ENCODE results near the gene ITGB5. TPM values are rescaled to one million over a fixed set of nuclear protein-coding genes. Genes with fewer than 3 reads are reported as not detected.

Gene ITGB5
- total RNA-seq, 6 experiments from 2014 or later, result 61.3 to 125 (median 98.4) TPM

DNA sequence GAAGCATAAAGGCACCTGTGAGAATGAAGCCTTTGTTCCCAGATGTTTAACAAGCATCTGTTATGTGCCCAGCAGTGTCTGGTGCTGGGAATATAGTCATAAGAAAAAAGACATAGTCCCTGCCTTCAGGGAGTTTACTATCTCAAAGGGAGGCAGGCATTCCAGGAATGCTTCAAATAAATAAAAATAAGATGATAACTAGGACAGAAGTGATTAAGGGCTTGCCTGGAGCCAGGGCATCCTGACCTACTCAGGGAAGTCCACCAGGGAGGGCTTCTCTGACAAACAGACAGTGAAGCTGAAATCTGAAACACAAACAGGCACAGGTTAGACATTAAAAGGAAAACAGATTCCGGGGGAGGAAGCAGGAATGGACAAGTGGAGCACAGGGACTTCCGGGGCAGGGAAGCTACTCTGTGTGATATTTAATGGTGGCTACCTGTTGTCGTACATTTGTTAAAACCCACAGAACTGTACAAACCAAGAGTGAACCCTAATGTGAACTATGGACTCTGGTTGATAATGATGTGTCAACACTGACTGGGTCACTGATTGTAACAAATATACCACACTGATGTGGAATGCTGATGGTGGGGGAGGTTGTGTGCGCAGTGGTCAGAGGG, 53.3 kb downstream of the ITGB5 start:
- no peaks in the 10 kb centered on the region for H3K9me3 ChIP-seq
- peak overlapping the region; percentile 81 to 95 (median 82) for H3K27ac ChIP-seq
- intact Hi-C loops (cut with DNase I), result loop anchor here in 1 of 2 donors (10.0 kb wide), 1 partner anchor 51 kb away; the partner anchor contains the start of gene ITGB5
- peak overlapping the region in 1 of 3 donors; percentile 4 for H3K4me3 ChIP-seq
- DNase-seq (peak in 1 of 3 donors; percentile 62), ATAC-seq (peak; percentile 49 to 75 (median 60))
- H3K4me1 ChIP-seq, result peaks cover 0 to 49% (median 36%) of the 10 kb centered on the region in 4 donors
- 23% methylated on average over 4 of the region's 4 CpGs for WGBS (ENCODE audit: insufficient coverage, low coverage, low lambda C conversion rate, missing lambda C conversion rate)
- no peaks in the 10 kb centered on the region for H3K36me3 ChIP-seq
- no peaks in the 10 kb centered on the region for H3K27me3 ChIP-seq
- TF ChIP-seq POLR2A (IDR thresholded peaks at IDR 0.05), result peak; percentile 63
- TF ChIP-seq, protein P1, sequence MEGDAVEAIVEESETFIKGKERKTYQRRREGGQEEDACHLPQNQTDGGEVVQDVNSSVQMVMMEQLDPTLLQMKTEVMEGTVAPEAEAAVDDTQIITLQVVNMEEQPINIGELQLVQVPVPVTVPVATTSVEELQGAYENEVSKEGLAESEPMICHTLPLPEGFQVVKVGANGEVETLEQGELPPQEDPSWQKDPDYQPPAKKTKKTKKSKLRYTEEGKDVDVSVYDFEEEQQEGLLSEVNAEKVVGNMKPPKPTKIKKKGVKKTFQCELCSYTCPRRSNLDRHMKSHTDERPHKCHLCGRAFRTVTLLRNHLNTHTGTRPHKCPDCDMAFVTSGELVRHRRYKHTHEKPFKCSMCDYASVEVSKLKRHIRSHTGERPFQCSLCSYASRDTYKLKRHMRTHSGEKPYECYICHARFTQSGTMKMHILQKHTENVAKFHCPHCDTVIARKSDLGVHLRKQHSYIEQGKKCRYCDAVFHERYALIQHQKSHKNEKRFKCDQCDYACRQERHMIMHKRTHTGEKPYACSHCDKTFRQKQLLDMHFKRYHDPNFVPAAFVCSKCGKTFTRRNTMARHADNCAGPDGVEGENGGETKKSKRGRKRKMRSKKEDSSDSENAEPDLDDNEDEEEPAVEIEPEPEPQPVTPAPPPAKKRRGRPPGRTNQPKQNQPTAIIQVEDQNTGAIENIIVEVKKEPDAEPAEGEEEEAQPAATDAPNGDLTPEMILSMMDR (IDR thresholded peaks at IDR 0.05), result no peak

DNA sequence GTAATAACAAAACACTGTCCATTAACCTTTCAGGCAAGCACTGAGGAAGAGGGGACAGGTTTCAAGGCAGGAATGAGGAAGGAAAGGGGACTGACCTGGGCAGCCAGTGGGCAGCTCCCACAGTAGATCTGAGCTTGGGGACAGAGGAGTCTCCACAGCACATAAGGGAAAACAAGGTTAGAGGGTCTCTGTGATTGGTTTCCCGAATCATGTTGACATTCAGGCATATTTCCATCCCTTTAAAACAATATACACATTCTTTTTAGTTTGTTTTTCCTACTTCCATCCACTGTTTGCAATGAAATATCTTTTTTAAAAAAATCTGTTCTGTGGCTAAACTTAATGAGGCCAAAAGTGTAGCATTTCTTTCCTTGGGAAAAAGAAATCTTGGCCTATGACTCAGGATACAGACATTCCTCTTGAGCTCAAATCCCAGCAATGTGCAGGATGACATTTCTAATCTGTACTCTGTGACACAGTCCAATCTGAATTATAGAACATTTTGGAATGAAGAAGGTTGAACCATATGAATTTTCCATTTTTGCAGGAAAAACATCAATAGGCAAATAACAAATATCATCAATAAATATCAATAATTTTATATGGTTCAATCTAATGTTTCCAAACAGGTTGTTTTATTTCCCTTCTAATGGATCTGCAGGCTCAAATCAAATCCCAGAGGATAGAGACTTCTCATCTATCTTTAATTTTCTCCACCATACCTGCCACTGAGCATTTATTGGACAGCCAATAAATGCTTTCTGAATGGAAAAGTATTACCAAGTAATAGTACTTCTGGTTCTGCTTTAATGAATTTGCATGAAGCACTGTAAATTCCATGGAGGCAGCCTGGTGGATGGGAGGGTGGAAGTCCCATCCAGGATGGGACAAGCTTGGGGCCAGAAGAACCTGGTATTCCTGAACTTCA, 54.1 kb downstream of the ITGB5 start:
- intact Hi-C loops (cut with DNase I), result loop anchor here in 1 of 2 donors (10.0 kb wide), 1 partner anchor 52 kb away; the partner anchor contains the start of gene ITGB5
- peak overlapping the region; percentile 81 to 95 (median 82) for H3K27ac ChIP-seq
- H3K4me1 ChIP-seq, result peaks cover 0 to 42% (median 31%) of the 10 kb centered on the region in 4 donors
- H3K9me3 ChIP-seq, result no peaks in the 10 kb centered on the region
- DNase-seq (no peak), ATAC-seq (no peak)
- no peaks in the 10 kb centered on the region for H3K27me3 ChIP-seq
- no peaks in the 10 kb centered on the region for H3K36me3 ChIP-seq
- peak overlapping the region in 1 of 3 donors; percentile 4 for H3K4me3 ChIP-seq
- 92% methylated on average over 1 of the region's 1 CpG for WGBS (ENCODE audit: insufficient coverage, low coverage, low lambda C conversion rate, missing lambda C conversion rate)
- TF ChIP-seq POLR2A (IDR thresholded peaks at IDR 0.05), result no peak
- TF ChIP-seq, protein P1 (IDR thresholded peaks at IDR 0.05), result no peak

DNA sequence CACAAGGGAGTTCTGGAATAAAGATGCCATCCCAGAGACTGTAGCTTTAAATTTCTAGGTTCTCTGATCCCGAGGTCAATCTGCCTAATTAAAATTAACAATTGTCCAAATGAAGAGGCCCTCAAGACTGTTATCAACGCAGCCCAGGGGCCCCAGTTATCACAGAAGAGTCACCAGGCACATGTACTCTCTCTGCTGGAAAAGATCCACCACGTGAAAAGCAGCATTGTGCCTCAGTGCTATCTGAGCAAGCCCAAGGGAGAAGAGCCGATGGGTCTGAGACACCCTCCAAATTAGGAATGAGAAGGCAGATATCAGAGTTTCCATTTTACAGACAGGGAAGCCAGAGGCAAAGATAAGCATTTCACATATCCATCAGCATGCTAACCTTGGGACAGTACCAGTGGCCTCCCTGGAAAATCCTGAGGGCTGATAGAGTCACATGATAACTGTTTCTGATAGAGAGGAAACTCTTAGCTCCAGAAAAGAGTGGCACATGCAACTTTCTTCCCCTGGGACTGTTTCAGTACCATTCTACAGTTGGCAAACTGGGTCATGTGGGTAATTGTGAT, 55.5 kb downstream of the ITGB5 start:
- intact Hi-C loops (cut with DNase I), result loop anchor here in 1 of 2 donors (10.0 kb wide), 1 partner anchor 53 kb away; the partner anchor contains the start of gene ITGB5
- H3K27ac ChIP-seq, result no peak overlapping the region
- WGBS (ENCODE audit: insufficient coverage, low coverage, low lambda C conversion rate, missing lambda C conversion rate), result 74% methylated on average over 4 of the region's 4 CpGs
- no peaks in the 10 kb centered on the region for H3K27me3 ChIP-seq
- H3K36me3 ChIP-seq, result no peaks in the 10 kb centered on the region
- H3K4me1 ChIP-seq, result peaks cover 0 to 31% (median 22%) of the 10 kb centered on the region in 4 donors
- ATAC-seq (no peak), DNase-seq (no peak)
- TF ChIP-seq, protein P1 (IDR thresholded peaks at IDR 0.05), result no peak
- TF ChIP-seq POLR2A (IDR thresholded peaks at IDR 0.05), result no peak
- H3K4me3 ChIP-seq, result no peak overlapping the region
- no peaks in the 10 kb centered on the region for H3K9me3 ChIP-seq

DNA sequence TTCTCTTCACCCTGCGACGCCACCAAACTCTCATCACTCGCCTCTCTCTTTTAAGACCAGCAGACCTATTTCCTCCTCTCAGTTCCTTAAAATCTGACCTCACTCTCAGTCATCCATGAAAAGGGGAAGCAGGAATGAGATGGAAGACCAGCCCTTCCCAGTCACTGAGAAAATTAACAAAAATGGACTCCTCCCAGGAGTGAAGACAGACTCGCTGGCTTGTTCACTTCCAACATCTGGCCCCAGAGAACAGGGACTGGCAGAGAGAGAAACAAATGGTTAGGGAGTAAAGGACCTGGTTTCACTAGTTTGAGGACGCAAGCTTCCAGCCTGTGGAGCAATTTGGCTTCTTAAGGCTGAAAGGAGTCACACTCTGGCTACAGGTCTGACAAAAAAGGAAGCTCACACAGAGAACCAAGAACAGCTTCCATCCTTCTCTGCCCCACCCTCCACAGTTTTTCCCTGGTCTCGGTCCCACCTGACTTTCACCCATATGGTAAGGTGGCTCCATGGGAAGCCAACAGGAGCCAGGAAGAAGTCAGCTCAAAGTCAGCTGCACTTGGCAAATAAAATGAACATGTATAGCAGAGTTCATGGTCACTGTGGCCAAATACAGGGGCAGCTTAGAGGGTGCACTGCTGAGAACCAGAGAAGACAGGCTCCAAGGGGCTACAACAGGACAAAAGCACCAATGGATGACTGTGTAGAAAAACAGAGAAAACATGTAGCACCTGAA, 57.2 kb downstream of the ITGB5 start:
- peak overlapping the region in 1 of 3 donors; percentile 37 for H3K27ac ChIP-seq
- TF ChIP-seq, protein P1 (IDR thresholded peaks at IDR 0.05), result no peak
- no peak for TF ChIP-seq POLR2A (IDR thresholded peaks at IDR 0.05)
- ATAC-seq (peak in 1 of 4 donors; percentile 11), DNase-seq (no peak)
- H3K9me3 ChIP-seq, result no peaks in the 10 kb centered on the region
- H3K36me3 ChIP-seq, result no peaks in the 10 kb centered on the region
- H3K4me1 ChIP-seq, result peaks cover 0 to 14% (median 8%) of the 10 kb centered on the region in 4 donors
- H3K4me3 ChIP-seq, result no peak overlapping the region
- no peaks in the 10 kb centered on the region for H3K27me3 ChIP-seq
- WGBS (ENCODE audit: insufficient coverage, low coverage, low lambda C conversion rate, missing lambda C conversion rate), result 61% methylated on average over 6 of the region's 6 CpGs
- intact Hi-C loops (cut with DNase I), result loop anchor here in 1 of 2 donors (10.0 kb wide), 1 partner anchor 55 kb away; the partner anchor contains the start of gene ITGB5

Data from right lobe of liver (tissue), 6 donors.